H1 (cell line): ENCODE data around the gene GMPPA. TPM values are rescaled to one million over a fixed set of nuclear protein-coding genes. Genes with fewer than 3 reads are reported as not detected.

Experiments used
- CTCF ChIA-PET: fragments of 300-600 bp; sonication (Branson Sonifier 250); formaldehyde crosslinking; loops from one replicate; lab custom pipeline; 2021; ENCODE audit not compliant: partially characterized antibody; lab: Charles Lee
- POLR2A ChIA-PET: fragments of 300-600 bp; sonication (Branson Sonifier 250); formaldehyde crosslinking; loops from one replicate; lab custom pipeline; 2021; ENCODE audit warnings: inconsistent platforms; ENCODE audit not compliant: partially characterized antibody; lab: Charles Lee
- DNase-seq, 2 experiments: peaks; one replicate each; pipeline versions ENCODE4 v3.0.0 to v3.0.0-alpha.2; 2010 to 2022; ENCODE audit warnings: low spot score in 2 of 2, low read depth in 1 of 2, mixed read lengths in 1 of 2
- FAIRE-seq: peaks from 2 replicates; lab custom pipeline; 2011; peaks lifted over from hg19 to GRCh38; lab: Jason Lieb, UNC
- H2AFZ ChIP-seq: 2 replicates; pipeline ENCODE4 v1.8.1; 2012; ENCODE audit warnings: low read length, inconsistent platforms
- H2AK5ac ChIP-seq: 2 replicates; pipeline ENCODE4 v1.6.1; 2013; ENCODE audit warnings: low read depth, low read length
- H2BK120ac ChIP-seq: replicated peaks from 2 replicates; pipeline ENCODE3; 2013; ENCODE audit warnings: low read depth, low read length, inconsistent platforms
- H2BK12ac ChIP-seq: 2 replicates; pipeline ENCODE4 v1.6.1; 2013; ENCODE audit warnings: low read depth, low read length
- H2BK15ac ChIP-seq: 2 replicates; pipeline ENCODE4 v1.6.1; 2013; ENCODE audit warnings: low read length
- H2BK20ac ChIP-seq: 2 replicates; pipeline ENCODE4 v1.6.1; 2013; ENCODE audit warnings: low read length
- H2BK5ac ChIP-seq: 2 replicates; pipeline ENCODE4 v1.6.1; 2013; ENCODE audit warnings: low read depth, low read length
- H3K14ac ChIP-seq: 2 replicates; pipeline ENCODE4 v1.6.1; 2013; ENCODE audit warnings: inconsistent platforms; ENCODE audit not compliant: insufficient read length
- H3K18ac ChIP-seq: 2 replicates; pipeline ENCODE4 v1.6.1; 2013; ENCODE audit warnings: low read length; ENCODE audit errors: extremely low read depth
- H3K23ac ChIP-seq: 2 replicates; pipeline ENCODE4 v1.6.1; 2013; ENCODE audit warnings: inconsistent platforms; ENCODE audit not compliant: insufficient read length
- H3K23me2 ChIP-seq: 2 replicates; pipeline ENCODE4 v1.6.1; 2013; ENCODE audit warnings: low read depth, low read length
- H3K27ac ChIP-seq: 2 replicates; pipeline ENCODE4 v1.6.1; 2011; ENCODE audit warnings: low read depth, low read length, inconsistent platforms
- H3K27me3 ChIP-seq, 4 experiments: replicated peaks in 1 of 4; 1 replicate in 1 of 4; 2 replicates in 3 of 4; pipeline versions ENCODE4 v1.6.1 to v1.8.1; 2011 to 2013; ENCODE audit warnings: low read length in 3 of 4, mild to moderate bottlenecking in 3 of 4, inconsistent platforms in 2 of 4, mixed read lengths in 2 of 4, moderate library complexity in 1 of 4; ENCODE audit not compliant: control insufficient read depth in 3 of 4, insufficient read depth in 3 of 4; ENCODE audit errors: extremely low read depth in 1 of 4
- H3K36me3 ChIP-seq, 4 experiments: 2 replicates each; pipeline versions ENCODE4 v1.6.1 to v1.8.1; 2011 to 2013; ENCODE audit warnings: mild to moderate bottlenecking in 4 of 4, low read length in 3 of 4, moderate library complexity in 2 of 4, control low read depth in 1 of 4, inconsistent platforms in 1 of 4; ENCODE audit not compliant: insufficient read depth in 4 of 4, control insufficient read depth in 2 of 4
- H3K4ac ChIP-seq: replicated peaks from 2 replicates; pipeline ENCODE3; 2013; ENCODE audit warnings: low read length, low read depth, mixed read lengths, inconsistent platforms; ENCODE audit not compliant: insufficient read length
- H3K4me1 ChIP-seq, 4 experiments: replicated peaks in 1 of 4; 1 replicate in 1 of 4; 2 replicates in 3 of 4; pipeline versions ENCODE4 v1.6.1 to v1.8.1; 2011 to 2013; ENCODE audit warnings: low read length in 3 of 4, inconsistent platforms in 2 of 4, mixed read lengths in 1 of 4; ENCODE audit not compliant: insufficient read depth in 4 of 4, control insufficient read depth in 3 of 4
- H3K4me2 ChIP-seq, 2 experiments: 2 replicates each; pipeline versions ENCODE4 v1.6.1 to v1.8.1; 2011 to 2013; ENCODE audit warnings: low read depth in 2 of 2, low read length in 2 of 2, control low read depth in 1 of 2, inconsistent platforms in 1 of 2, mild to moderate bottlenecking in 1 of 2; ENCODE audit not compliant: insufficient read depth in 1 of 2
- H3K4me3 ChIP-seq, 4 experiments: fragments of 200-600, 300-600 bp in 1 of 4; sonication (generic), shearing (Covaris generic), sonication (Bioruptor Twin) in 1 of 4; 2 replicates each; pipeline versions ENCODE4 v1.5.1 to v1.8.1; 2011 to 2016; ENCODE audit warnings: low read length in 4 of 4, low read depth in 3 of 4, control low read depth in 2 of 4, inconsistent platforms in 2 of 4, mild to moderate bottlenecking in 2 of 4, mixed read lengths in 1 of 4, moderate library complexity in 1 of 4; ENCODE audit not compliant: insufficient read depth in 2 of 4; ENCODE audit errors: extremely low read depth in 1 of 4
- H3K56ac ChIP-seq: replicated peaks from 2 replicates; pipeline ENCODE3; 2013; ENCODE audit warnings: low read depth, mild to moderate bottlenecking, mixed read lengths, low read length, inconsistent platforms; ENCODE audit not compliant: insufficient read length
- H3K79me1 ChIP-seq: 2 replicates; pipeline ENCODE4 v1.6.1; 2013; ENCODE audit warnings: low read depth, low read length, control low read depth
- H3K79me2 ChIP-seq, 2 experiments: 2 replicates each; pipeline versions ENCODE4 v1.6.1 to v1.8.1; 2012 to 2013; ENCODE audit warnings: low read length in 2 of 2, mild to moderate bottlenecking in 2 of 2, inconsistent platforms in 1 of 2; ENCODE audit not compliant: insufficient read depth in 2 of 2, control insufficient read depth in 1 of 2
- H3K9ac ChIP-seq, 4 experiments: replicated peaks in 1 of 4; 1 replicate in 1 of 4; 2 replicates in 3 of 4; pipeline versions ENCODE4 v1.6.1 to v1.8.1; 2011 to 2013; ENCODE audit warnings: low read depth in 3 of 4, low read length in 3 of 4, control low read depth in 2 of 4, mild to moderate bottlenecking in 2 of 4, moderate library complexity in 2 of 4, inconsistent platforms in 1 of 4; ENCODE audit errors: extremely low read depth in 1 of 4
- H3K9me3 ChIP-seq, 2 experiments: 2 replicates each; pipeline versions ENCODE4 v1.6.1 to v1.8.1; 2012 to 2013; ENCODE audit warnings: mild to moderate bottlenecking in 2 of 2, moderate library complexity in 2 of 2, control low read depth in 1 of 2, inconsistent platforms in 1 of 2, low read depth in 1 of 2, low read length in 1 of 2, mixed read lengths in 1 of 2; ENCODE audit not compliant: insufficient read depth in 2 of 2
- H4K20me1 ChIP-seq, 2 experiments: replicated peaks in 1 of 2; 2 replicates each; pipeline versions ENCODE3 to v1.8.1; 2011 to 2013; ENCODE audit warnings: inconsistent platforms in 2 of 2, low read length in 2 of 2, mild to moderate bottlenecking in 1 of 2; ENCODE audit not compliant: insufficient read depth in 2 of 2, control insufficient read depth in 1 of 2
- H4K5ac ChIP-seq: 2 replicates; pipeline ENCODE4 v1.6.1; 2013; ENCODE audit warnings: low read length, low read depth, mixed read lengths, inconsistent platforms; ENCODE audit not compliant: insufficient read length
- H4K8ac ChIP-seq: 2 replicates; pipeline ENCODE4 v1.8.0; 2013; ENCODE audit warnings: mild to moderate bottlenecking, moderate library complexity, low read length, inconsistent platforms; ENCODE audit not compliant: insufficient read depth; ENCODE audit errors: extremely low read depth
- H4K91ac ChIP-seq: replicated peaks from 2 replicates; pipeline ENCODE3; 2013; ENCODE audit warnings: low read length, mixed read lengths, inconsistent platforms; ENCODE audit not compliant: insufficient read length
- ASH2L ChIP-seq: fragments of 200-600, 300-600 bp; sonication (generic); IDR thresholded peaks from one replicate; pipeline ENCODE4 v1.7.1; 2017; ENCODE audit warnings: low read length
- EP300 ChIP-seq, 2 experiments: IDR thresholded peaks; 1 replicate in 1 of 2; 2 replicates in 1 of 2; pipeline ENCODE4 v1.6.1; 2011 to 2012; ENCODE audit warnings: low read depth in 2 of 2, low read length in 2 of 2, mild to moderate bottlenecking in 2 of 2, borderline replicate concordance in 1 of 2, inconsistent platforms in 1 of 2, moderate library complexity in 1 of 2
- PHF8 ChIP-seq: fragments of 200-600 bp; sonication (generic); conservative IDR thresholded peaks from 2 replicates; pipeline ENCODE4 v1.7.1; 2012; ENCODE audit warnings: low read depth, mild to moderate bottlenecking, inconsistent platforms, low read length, moderate library complexity
- POU5F1 ChIP-seq: IDR thresholded peaks from 2 replicates; pipeline ENCODE4 v1.6.1; 2011; ENCODE audit warnings: low read depth, mild to moderate bottlenecking, low read length, moderate library complexity
- RAD21 ChIP-seq, 2 experiments: IDR thresholded peaks in 1 of 2; conservative IDR thresholded peaks in 1 of 2; 2 replicates each; pipeline ENCODE4 v1.6.1; 2011; ENCODE audit warnings: low read depth in 2 of 2, low read length in 2 of 2, improper control_type of control experiment in 1 of 2, inconsistent platforms in 1 of 2, mild to moderate bottlenecking in 1 of 2, moderate library complexity in 1 of 2
- RXRA ChIP-seq: IDR thresholded peaks from 2 replicates; pipeline ENCODE4 v1.6.1; 2011; ENCODE audit warnings: low read depth, mild to moderate bottlenecking, low read length, moderate library complexity; ENCODE audit not compliant: insufficient read depth
- ZNF274 ChIP-seq: IDR thresholded peaks from 2 replicates; pipeline ENCODE4 v1.7.0; 2012; ENCODE audit warnings: low read length, borderline replicate concordance; ENCODE audit errors: extremely low read depth
- polyA plus RNA-seq, 7 experiments: library from polyadenylated mRNA; depleted of rRNA in 3 of 7; stranded (reverse) in 5 of 7; unstranded in 2 of 7; fragments of >200 nt in 5 of 7; fragments of 200-250 nt in 2 of 7; gene quantifications; 1 replicate in 5 of 7; 2 replicates in 1 of 7; 4 replicates in 1 of 7; pipeline versions ENCODE4 v1.2.1 to v1.2.3, GENCODE V29; 2011 to 2013; ENCODE audit warnings: missing spikeins in 2 of 7, mixed read lengths in 2 of 7
- total RNA-seq: library from RNA; stranded (reverse); fragmentation: NEBNext Ultra II Directional; extraction: Animal tissue kit (Norgen Biotek cat#: 25700); gene quantifications from 2 replicates; pipeline ENCODE4 v1.2.1, GENCODE V29; 2021
- TF ChIP-seq, protein P1 (sequence below): IDR thresholded peaks from 2 replicates; pipeline ENCODE4 v1.6.1; 2011; ENCODE audit warnings: low read depth, mild to moderate bottlenecking, low read length; ENCODE audit not compliant: insufficient read depth
- TF ChIP-seq, protein P2 (sequence below): IDR thresholded peaks from 2 replicates; pipeline ENCODE4 v1.6.1; 2011; ENCODE audit warnings: low read length, improper control_type of control experiment
- TF ChIP-seq, protein P3 (sequence below): IDR thresholded peaks from 2 replicates; pipeline ENCODE4 v1.6.1; 2012; ENCODE audit warnings: inconsistent platforms

The GMPPA gene
- total and polyA plus RNA-seq, 2 of the 8 experiments (the other 6 are each of a cell fraction or from before 2014, with no cell fraction given): 34.3 to 98.8 TPM

DNA sequence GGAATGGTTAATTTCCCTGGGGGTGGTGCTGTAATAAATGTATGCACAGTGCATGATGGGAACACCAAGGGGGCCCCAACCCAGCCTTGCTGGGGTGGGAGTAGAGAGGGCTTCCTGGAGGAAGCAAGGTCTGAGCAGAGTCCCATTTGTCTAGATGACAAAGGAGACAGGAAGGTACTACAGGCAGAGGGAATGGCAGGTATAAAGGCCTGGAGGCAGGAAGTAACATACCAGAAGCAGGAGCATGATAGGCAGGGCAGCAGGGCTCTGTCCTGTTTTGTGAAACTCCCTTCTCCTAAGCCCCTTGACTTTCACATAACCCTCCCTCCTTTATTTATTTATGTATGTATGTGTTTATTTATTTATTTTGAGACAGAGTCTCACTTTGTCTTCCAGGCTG lies 3.9 kb downstream of the GMPPA start:
- Histone ChIP-seq H3K9ac (0 out of 7 replicates have a peak overlapping the region, but pooled peaks of 1 of the 4 experiments have one; percentile 13), H3K56ac (no peak overlapping the region), H3K36me3 (peaks cover 0 to 7% (median 0%) of the 10 kb centered on the region in 4 experiments; a peak in 2 of 8 replicates), H4K91ac (no peak overlapping the region), H3K4me2 (no peak overlapping the region), H4K5ac (no peak overlapping the region), H3K27ac (no peak overlapping the region), H2BK20ac (no peak overlapping the region), H4K8ac (no peak overlapping the region), H3K79me2 (no peaks in the 10 kb centered on the region), H3K4ac (no peak overlapping the region), H2AK5ac (0 out of 2 replicates have a peak overlapping the region, but pooled peaks have one; percentile 76), H3K18ac (no peak overlapping the region), H4K20me1 (no peaks in the 10 kb centered on the region), H2BK120ac (no peak overlapping the region), H3K23ac (no peak overlapping the region), H2BK15ac (no peak overlapping the region), H3K27me3 (peaks cover 0 to 6% (median 3%) of the 10 kb centered on the region in 4 experiments; a peak in 5 of 7 replicates), H2BK5ac (no peak overlapping the region; the same call in 1 of the 2 replicates), H2AFZ (no peak overlapping the region), H3K4me1 (peaks cover 12 to 38% (median 25%) of the 10 kb centered on the region in 4 experiments), H3K4me3 (no peak overlapping the region), H3K79me1 (no peaks in the 10 kb centered on the region; the same call in 1 of the 2 replicates), H3K14ac (no peak overlapping the region), H2BK12ac (peak overlapping the region; percentile 17; the same call in 1 of the 2 replicates), H3K9me3 (no peaks in the 10 kb centered on the region), H3K23me2 (peaks cover 14% of the 10 kb centered on the region)
- FAIRE-seq (no peak), DNase-seq (no peak)
- CTCF ChIA-PET: interaction anchor here (1.1 to 113.1 kb wide), 6 partner anchors 11 to 98 kb away, joined by 3 to 7248 read pairs (median 169); partner anchors contain the start of genes ASIC4, CHPF, DES and GMPPA
- POLR2A ChIA-PET: interaction anchor here (0.9 to 1.4 kb wide), 3 partner anchors 17 to 27 kb away, joined by 3 read pairs; no protein-coding TSS in a partner anchor
- TF ChIP-seq RAD21 (IDR thresholded peaks at IDR 0.05 in 1 of 2, conservative IDR thresholded peaks at IDR 0.05 in 1 of 2; ENCODE audit: low read depth in 2 of 2, low read length in 2 of 2) (no peak), POU5F1 (no peak), ZNF274 (no peak), PHF8 (no peak), ASH2L (no peak), RXRA (no peak), EP300 (IDR thresholded peaks at IDR 0.05; ENCODE audit: borderline replicate concordance in 1 of 2, low read depth in 2 of 2, low read length in 2 of 2) (no peak)
- TF ChIP-seq, protein P1, sequence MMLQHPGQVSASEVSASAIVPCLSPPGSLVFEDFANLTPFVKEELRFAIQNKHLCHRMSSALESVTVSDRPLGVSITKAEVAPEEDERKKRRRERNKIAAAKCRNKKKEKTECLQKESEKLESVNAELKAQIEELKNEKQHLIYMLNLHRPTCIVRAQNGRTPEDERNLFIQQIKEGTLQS: no peak
- TF ChIP-seq, protein P2, sequence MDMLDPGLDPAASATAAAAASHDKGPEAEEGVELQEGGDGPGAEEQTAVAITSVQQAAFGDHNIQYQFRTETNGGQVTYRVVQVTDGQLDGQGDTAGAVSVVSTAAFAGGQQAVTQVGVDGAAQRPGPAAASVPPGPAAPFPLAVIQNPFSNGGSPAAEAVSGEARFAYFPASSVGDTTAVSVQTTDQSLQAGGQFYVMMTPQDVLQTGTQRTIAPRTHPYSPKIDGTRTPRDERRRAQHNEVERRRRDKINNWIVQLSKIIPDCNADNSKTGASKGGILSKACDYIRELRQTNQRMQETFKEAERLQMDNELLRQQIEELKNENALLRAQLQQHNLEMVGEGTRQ: no peak
- TF ChIP-seq, protein P3, sequence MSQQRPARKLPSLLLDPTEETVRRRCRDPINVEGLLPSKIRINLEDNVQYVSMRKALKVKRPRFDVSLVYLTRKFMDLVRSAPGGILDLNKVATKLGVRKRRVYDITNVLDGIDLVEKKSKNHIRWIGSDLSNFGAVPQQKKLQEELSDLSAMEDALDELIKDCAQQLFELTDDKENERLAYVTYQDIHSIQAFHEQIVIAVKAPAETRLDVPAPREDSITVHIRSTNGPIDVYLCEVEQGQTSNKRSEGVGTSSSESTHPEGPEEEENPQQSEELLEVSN: no peak
